ENCODE results near the gene SIGLEC1. TPM values are rescaled to one million over a fixed set of nuclear protein-coding genes. Genes with fewer than 3 reads are reported as not detected.

Gene SIGLEC1
- total RNA-seq, 1 donor from 2014 or later = not detected

DNA sequence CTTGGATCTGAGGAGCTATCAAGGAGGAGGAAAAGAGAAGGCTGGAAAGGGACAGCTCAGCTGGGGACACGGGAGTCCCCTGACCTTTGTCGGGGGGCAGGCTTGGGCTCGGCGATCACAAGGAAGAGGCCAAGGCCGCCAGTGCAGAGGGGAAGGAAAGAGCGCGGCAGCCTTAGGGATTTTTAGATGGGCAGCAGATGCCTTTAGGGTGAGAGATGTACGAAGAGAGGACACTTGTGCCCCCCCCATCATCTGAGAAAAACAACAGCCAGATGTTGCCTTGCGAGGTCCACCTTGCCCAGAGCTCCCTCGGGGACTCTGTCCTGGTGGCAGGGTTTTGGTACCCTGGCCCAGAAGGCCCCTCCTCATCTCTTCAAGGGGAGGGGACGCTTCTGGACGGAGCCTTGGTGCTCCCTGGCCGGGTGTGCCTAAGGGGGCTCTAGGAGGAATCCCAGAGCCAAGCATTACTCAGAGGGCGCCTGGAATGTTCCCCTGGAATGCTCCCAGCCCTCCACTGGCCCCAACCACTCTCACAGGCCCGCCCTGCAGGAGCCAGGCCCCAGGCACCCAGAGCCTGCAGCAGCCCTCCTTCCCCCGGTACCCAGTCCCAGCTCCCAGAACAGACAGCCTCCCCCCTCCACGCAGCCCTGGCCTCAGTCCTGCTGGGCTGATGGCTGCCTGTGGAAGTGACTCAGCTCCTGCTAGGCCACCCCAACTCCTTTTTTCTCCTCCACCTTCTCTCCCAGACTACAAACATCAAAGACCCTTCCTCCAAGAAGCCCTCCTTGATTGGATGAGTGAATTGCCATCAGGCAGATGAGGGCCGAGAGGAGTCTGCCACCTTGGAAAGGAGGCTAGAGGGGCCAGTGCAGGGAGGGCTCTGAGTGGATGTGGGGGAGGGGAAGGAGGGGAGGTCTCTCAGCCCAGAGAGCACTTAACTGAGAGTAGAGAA is 32.4 kb downstream of the SIGLEC1 start:
- peaks cover 63% of the 10 kb centered on the region for H3K27me3 Mint-ChIP-seq
- DNase-seq (ENCODE audit: extremely low spot score, unreplicated experiment) = no peak
- no peaks in the 10 kb centered on the region for H3K36me3 Mint-ChIP-seq
- TF ChIP-seq, protein P1, sequence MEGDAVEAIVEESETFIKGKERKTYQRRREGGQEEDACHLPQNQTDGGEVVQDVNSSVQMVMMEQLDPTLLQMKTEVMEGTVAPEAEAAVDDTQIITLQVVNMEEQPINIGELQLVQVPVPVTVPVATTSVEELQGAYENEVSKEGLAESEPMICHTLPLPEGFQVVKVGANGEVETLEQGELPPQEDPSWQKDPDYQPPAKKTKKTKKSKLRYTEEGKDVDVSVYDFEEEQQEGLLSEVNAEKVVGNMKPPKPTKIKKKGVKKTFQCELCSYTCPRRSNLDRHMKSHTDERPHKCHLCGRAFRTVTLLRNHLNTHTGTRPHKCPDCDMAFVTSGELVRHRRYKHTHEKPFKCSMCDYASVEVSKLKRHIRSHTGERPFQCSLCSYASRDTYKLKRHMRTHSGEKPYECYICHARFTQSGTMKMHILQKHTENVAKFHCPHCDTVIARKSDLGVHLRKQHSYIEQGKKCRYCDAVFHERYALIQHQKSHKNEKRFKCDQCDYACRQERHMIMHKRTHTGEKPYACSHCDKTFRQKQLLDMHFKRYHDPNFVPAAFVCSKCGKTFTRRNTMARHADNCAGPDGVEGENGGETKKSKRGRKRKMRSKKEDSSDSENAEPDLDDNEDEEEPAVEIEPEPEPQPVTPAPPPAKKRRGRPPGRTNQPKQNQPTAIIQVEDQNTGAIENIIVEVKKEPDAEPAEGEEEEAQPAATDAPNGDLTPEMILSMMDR (conservative IDR thresholded peaks at IDR 0.05) = no peak
- no peak overlapping the region for H3K4me3 Mint-ChIP-seq
- no peak overlapping the region for H3K27ac Mint-ChIP-seq
- no peaks in the 10 kb centered on the region for H3K9me3 Mint-ChIP-seq
- peaks cover 17% of the 10 kb centered on the region for H3K4me1 Mint-ChIP-seq (ENCODE audit: unreplicated experiment)

DNA sequence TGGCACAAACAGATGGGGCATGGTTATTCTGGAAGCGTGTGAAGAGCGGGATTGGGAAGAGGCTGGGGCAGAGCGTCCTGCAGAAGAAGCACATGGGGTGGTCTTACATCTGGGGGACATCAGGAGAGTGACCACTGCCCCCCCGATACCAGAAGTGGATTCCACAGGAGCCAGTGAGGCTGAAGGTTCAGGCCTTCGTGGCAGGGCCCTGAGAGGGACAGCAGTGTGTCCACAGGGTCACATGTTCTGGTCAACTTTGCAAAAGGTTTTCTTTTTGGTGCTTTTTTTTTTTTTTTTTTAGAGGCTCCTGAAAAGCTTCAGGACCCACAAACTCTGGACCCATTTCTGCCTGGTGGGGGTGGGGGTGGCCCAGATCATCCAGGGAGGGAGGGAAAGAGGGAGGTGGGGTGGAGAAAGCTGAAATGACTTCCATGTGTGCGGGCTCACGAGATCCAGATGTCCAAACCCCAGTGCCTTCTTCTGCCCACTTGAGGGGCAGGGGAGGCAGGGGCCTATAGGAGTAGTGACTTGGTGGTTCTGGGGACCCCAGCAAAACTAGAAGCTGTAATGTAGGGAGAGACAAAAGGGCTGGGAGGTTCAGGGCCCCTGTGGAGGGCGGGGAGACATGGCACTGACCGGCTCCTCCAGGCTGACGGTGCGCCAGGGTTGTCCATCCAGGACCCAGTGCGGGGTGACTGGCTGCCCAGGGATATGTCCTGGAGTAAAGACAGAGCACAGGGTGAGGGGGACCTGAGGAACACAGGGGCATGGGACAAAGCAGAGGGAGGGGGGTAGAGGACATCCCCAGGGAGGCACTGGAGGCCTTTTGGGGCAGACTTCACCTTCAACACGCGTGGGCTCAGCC is 33.3 kb downstream of the SIGLEC1 start:
- no peak for DNase-seq (ENCODE audit: extremely low spot score, unreplicated experiment)
- TF ChIP-seq, protein P1 (conservative IDR thresholded peaks at IDR 0.05) = no peak
- H3K4me1 Mint-ChIP-seq (ENCODE audit: unreplicated experiment) = peaks cover 17% of the 10 kb centered on the region
- peaks cover 64% of the 10 kb centered on the region for H3K27me3 Mint-ChIP-seq
- no peaks in the 10 kb centered on the region for H3K36me3 Mint-ChIP-seq
- H3K27ac Mint-ChIP-seq = no peak overlapping the region
- no peak overlapping the region for H3K4me3 Mint-ChIP-seq
- H3K9me3 Mint-ChIP-seq = no peaks in the 10 kb centered on the region

GRCh38 chr20:3678198-3678597 is 34.2 kb downstream of the SIGLEC1 start:
- Mint-ChIP-seq H3K4me1 (ENCODE audit: unreplicated experiment) (peaks cover 17% of the 10 kb centered on the region), H3K36me3 (no peaks in the 10 kb centered on the region), H3K27me3 (peaks cover 59% of the 10 kb centered on the region), H3K27ac (no peak overlapping the region), H3K4me3 (no peak overlapping the region), H3K9me3 (no peaks in the 10 kb centered on the region)
- no peak for DNase-seq (ENCODE audit: extremely low spot score, unreplicated experiment)
- TF ChIP-seq, protein P1 (conservative IDR thresholded peaks at IDR 0.05) = no peak

- peaks cover 59% of the 10 kb centered on the region for H3K27me3 Mint-ChIP-seq
- TF ChIP-seq, protein P1 (conservative IDR thresholded peaks at IDR 0.05) = no peak
- peaks cover 17% of the 10 kb centered on the region for H3K4me1 Mint-ChIP-seq (ENCODE audit: unreplicated experiment)
- no peak overlapping the region for H3K27ac Mint-ChIP-seq
- no peaks in the 10 kb centered on the region for H3K36me3 Mint-ChIP-seq
- no peaks in the 10 kb centered on the region for H3K9me3 Mint-ChIP-seq
- no peak overlapping the region for H3K4me3 Mint-ChIP-seq
- DNase-seq (ENCODE audit: extremely low spot score, unreplicated experiment) = no peak
Observed at GRCh38 chr20:3677733-3678132, 34.7 kb downstream of the SIGLEC1 start.

- no peak overlapping the region for H3K4me3 Mint-ChIP-seq
- no peaks in the 10 kb centered on the region for H3K36me3 Mint-ChIP-seq
- no peaks in the 10 kb centered on the region for H3K9me3 Mint-ChIP-seq
- H3K4me1 Mint-ChIP-seq (ENCODE audit: unreplicated experiment) = peaks cover 12% of the 10 kb centered on the region
- H3K27ac Mint-ChIP-seq = no peak overlapping the region
- TF ChIP-seq, protein P1 (conservative IDR thresholded peaks at IDR 0.05) = no peak
- DNase-seq (ENCODE audit: extremely low spot score, unreplicated experiment) = no peak
- peaks cover 51% of the 10 kb centered on the region for H3K27me3 Mint-ChIP-seq
Observed at GRCh38 chr20:3674995-3675900, 37.2 kb downstream of the SIGLEC1 start.

Data from type B pancreatic cell (in vitro differentiated cells).